GM20431 (cell line): ENCODE measurements around the gene TXNDC12.
"Not testable (repeated sequence)": the region's sequence is repeated elsewhere in the genome, so short reads cannot be mapped to it uniquely, and the experiment has no call there.

Source experiments
- in situ Hi-C: fragments of 300-500 bp; cut with MseI, MboI; formaldehyde crosslinking; loops from one replicate; pipeline ENCODE4 v1.15.0; 2020; ENCODE audit warnings: low sequenced_read_pairs; ENCODE audit not compliant: unreplicated experiment

The TXNDC12 gene

DNA sequence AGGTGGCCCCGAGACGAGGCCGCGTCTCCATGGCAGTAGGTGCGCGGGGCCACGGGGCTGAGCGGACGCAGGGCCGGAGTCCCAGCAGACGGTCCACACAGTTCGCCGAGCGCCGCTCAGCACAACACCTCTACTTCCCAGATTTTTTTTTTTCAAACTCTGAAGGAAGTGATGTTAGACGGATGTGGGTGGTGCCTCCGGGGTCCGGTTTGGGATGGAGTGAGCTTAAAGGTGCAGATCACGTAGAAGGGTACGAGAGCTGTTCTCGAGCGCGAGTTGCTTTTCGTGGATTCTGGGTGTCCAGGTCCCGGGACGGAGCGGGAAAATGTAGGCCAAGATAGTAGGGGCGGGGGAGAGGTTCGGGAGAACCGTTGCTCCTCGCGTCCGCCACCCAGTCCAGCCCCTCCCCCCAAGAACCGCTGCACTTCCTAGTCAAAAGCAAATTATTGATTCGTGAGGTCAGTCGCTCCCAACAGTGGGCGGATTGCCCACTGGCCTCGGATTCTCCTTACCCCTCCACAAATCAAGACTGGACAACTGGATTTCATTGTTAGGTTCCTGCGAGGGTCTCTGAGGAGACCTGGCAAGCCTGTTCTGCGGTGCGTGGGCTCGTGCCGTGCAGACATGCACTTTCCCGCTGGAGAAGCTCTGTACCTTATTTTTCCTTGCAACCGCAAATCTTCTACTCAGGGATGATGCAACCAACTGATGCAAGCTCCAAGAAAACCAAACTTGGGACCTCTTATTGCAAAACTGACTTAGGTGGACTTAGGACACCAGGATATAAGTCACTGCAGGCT, at the start of gene TXNDC12:
Gene TXNDC12, minus strand, starts transcription at position 126 of the 800 bp plus-strand sequence. Its CDS starts 95 bp downstream, at position 31.
- in situ Hi-C loops: no loop called here

DNA sequence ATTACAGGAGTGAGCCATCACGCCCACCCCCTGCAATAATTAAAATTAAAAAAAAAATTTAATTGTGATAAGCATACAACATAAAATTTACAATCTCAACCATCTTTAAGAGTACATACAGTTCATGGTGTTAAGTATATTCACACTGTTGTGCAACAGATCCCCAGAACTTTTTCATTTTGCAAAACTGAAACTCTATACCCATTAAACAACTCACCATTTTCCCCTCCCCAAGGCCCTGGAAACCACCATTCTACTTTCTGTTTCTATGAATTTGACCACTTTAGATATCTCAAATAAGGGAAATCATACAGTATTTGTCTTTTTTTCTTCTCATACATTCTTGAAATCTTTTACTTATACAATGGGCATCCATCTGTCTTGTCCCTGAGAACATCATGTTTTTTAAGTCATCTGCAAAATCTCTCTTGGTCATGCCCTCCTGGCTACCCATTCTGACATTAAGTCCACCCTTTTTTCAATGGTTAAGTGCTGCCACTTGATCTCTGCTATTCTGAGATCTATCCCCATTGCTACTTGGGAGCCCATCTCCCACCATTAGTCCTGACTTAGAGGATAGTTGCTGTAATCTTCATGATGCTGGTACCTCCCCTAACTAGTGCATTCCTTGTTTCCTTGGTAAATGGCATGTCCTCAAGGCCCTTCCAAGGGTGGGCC, 47.5 kb upstream of the TXNDC12 start:
- in situ Hi-C loops: no loop called here

DNA sequence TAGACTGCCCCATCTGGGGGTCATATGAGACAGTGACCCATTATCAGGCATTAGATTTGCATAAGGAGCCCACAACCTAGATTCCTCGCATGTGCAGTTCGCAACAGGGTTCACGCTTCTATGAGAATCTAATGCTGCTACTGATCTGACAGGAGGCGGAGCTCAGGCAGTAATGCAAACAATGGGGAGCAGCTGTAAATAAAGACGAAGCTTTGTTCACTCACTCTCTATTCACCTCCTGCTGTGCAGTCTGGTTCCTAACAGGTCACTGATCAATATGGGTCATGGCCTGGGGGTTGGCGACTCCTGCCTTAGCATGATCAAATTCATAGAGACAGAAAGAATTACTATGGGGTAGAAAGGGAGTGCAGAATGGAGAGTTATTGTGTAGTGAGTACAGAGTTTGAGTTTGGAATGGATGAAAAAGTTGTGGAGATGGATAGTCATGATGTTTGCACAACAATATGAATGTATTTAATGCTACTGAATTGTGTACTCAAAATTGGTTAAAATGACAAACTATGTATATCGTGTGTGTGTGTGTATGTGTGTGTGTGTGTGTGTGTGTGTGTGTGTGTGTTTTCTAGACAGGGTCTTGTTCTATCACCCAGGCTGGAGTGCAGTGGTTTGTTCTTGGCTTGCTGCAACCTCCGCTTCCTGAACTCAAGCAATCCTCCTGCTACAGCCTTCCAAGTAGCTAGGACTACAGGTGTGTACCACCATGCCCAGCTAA, 43.3 kb upstream of the TXNDC12 start:
- in situ Hi-C loops: no loop called here

DNA sequence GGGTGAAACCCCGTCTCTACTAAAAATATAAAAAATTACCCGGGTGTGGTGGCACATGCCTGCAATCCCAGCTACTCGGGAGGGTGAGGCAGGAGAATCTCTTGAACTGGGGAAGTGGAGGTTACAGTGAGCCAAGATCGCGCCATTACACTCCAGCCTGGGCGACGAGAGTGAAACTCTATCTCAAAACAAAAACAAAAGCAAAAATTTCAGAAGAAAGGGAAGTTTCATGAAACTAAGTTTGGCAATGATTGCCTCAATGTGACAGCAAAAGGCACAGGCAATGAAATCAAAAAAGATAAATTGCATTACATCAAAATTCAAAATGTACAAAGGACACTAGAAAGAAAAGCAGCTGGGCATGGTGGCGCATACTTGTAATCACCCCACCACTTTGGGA, 41.2 kb upstream of the TXNDC12 start:
- in situ Hi-C loops: no loop called here

DNA sequence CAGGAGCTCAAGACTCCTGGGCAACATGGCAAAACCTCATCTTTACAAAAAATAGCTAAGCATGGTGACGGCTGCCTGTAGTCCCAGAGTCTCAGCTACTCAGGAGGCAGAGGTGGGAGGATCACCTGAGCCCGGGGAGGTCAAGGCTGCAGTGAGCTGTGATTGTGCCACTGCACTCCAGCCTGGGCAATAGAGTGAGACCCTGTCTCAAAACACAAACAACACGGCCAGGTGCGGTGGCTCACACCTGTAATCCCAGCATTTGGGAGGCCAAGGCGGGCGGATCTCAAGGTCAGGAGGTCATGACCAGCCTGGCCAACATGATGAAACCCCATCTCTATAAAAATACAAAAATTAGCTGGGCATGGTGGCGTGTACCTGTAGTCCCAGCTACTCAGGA, 39.3 kb upstream of the TXNDC12 start:
- in situ Hi-C loops: not testable (repeated sequence)

DNA sequence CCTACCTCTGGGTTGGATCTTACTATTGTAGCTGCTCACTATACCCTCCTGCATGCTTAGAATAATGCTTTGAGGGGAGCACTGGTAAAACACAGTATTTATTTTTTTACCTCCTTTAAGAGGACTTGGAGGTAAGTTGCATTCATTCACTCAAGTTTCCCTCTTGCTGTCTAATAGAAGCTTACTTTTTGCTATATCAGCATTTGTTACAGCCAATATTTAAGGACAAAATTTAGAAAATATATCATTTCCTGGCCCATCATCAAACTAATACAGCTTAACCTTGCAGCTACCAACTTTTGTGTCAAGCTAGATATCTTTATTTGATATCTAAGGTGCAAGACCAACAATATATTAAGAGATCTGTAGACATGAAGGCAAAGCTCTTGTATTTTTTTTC, 32.9 kb upstream of the TXNDC12 start:
- in situ Hi-C loops: not testable (repeated sequence)

DNA sequence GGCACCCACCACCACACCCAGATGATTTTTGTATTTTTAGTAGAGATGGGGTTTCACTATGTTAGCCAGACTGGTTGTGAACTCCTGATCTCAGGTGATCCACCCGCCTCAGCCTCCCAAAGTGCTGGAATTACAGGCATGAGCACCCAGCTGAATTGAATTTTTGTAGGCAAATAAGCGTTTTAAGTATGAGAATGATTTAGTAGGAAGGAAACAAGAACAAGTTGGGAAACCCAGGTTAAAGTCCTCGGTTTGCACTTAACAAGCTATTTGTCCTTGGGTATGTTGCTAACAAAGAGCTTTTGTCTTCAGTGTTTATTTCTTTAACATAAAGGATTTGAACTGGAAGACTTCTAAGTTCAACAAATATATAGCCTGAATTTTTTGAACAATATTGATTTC, 25.0 kb upstream of the TXNDC12 start:
- in situ Hi-C loops: no loop called here

DNA sequence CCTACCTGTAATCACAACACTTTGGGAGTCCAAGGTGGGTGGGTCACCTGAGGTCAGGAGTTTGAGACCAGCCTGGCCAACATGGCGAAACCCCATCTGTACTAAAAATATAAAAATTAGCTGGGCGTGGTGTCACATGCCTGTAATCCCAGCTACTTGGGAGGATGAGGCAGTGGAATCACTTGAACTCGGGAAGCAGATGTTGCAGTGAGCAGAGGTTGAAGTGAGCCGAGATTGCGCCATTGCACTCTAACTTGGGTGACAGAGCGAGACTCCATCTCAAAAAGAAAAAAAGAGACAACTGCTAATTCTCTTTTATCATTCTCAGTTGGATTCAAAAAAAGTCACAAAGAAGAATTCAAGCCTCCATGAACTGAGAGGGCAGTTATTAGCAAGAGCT, 22.3 kb upstream of the TXNDC12 start:
- in situ Hi-C loops: not testable (repeated sequence)

DNA sequence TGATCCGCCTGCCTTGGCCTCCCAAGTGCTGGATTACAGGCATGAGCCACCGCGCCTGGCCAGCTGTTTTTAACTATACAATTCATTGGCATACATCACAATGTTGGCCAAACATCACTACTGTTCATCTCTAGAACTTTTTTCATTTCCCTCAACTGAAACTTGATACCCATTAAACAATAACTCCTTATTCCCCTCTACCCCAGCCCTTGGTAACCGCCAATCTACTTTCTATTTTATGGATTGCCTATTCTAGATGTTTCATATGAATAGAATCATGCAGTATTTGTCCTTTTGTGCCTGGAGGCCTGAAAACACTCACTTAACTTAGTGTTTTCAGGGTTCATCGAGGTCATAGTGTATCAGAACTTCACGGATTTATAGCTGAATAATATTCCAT, 17.3 kb upstream of the TXNDC12 start:
- in situ Hi-C loops: no loop called here

DNA sequence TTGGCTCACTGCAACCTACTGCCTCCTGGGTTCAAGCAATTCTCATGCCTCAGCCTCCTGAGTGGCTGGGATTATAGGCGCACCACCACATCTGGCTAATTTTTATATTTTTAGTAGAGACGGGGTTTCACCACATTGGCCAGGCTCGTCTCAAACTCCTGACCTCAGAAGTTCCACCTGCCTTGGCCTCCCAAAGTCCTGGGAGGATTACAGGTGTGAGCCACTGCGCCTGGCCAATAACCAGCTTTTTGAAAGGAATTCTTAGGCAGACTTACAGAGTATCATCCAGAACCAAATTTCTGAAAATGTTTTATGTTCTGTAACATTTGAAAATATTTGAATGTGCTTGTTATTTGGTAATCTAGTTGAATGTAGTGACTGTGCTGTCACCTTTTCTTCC, 15.7 kb upstream of the TXNDC12 start:
- in situ Hi-C loops: no loop called here

DNA sequence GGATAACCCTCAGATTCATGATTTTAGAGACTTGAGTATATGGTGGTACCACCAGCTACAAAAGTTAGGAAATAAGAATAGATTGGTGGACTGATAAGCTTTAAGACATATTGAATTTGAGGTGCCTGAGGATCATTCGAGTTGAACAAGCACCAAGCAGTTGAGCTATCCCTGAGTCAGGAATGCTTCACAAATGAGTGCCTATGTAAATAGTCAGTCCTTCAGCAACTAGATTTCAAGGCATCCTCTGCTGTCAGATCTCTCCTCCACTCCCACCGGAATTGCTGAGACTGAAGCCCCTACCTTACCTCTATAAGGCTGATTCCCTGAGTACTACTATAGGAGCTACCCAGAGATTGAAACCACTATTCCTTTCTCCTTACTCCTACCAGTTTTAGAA, 8.2 kb upstream of the TXNDC12 start:
- in situ Hi-C loops: no loop called here

DNA sequence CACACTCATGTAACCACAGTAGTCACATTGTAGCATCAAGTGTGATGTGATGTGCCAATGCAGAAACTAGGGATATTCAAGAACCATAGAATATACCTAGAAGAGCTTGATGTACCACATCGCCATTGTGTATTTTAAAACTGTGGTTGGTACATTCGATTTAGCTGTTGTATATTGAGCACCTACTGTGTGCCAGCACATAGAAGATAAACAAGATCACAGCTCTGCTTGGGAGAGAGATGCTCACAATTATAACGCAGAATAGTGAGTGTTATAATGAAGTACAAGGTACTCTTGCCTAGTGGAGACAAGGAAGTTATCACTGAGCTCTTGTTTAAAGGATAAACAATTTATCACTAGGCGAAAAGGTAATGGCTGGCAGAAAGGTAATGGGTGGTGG, 5.8 kb upstream of the TXNDC12 start:
- in situ Hi-C loops: no loop called here

DNA sequence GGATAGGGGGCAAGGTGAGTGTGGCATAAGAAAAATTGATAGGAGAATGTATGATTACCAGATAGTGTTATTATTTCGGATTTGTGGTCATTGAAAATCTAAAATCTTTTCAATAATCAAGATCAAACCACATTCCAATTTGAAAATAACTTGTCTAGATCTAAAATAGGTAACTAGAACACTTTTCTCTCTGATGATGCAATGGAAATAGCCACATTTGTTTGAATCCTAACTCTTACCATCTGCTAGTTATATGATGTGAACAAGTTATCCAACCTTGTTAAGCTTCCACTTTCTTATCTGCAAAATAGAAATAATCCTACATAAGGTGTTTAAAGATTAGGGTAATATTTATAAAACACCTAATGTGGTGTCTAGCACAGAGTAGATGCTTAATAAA, 4.9 kb upstream of the TXNDC12 start:
- in situ Hi-C loops: no loop called here

DNA sequence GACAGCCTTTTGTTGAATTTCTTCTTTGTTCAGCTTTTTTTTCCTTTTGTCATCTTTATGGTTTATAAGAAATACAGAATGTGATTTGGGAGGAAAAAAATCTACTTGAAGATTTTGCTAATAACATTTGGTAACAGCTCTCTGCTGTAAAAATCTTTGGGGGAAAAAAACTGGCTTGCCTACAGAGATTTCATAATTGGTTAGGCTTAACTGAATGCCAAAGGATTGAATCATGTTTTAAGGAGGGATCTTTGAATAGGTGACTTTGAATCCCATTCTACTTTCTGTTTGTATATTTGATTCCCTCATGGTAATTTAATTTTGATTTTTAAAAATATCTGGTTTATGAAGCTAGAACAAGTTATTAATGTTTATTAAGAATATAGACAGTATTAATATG, 4.3 kb upstream of the TXNDC12 start:
- in situ Hi-C loops: no loop called here

DNA sequence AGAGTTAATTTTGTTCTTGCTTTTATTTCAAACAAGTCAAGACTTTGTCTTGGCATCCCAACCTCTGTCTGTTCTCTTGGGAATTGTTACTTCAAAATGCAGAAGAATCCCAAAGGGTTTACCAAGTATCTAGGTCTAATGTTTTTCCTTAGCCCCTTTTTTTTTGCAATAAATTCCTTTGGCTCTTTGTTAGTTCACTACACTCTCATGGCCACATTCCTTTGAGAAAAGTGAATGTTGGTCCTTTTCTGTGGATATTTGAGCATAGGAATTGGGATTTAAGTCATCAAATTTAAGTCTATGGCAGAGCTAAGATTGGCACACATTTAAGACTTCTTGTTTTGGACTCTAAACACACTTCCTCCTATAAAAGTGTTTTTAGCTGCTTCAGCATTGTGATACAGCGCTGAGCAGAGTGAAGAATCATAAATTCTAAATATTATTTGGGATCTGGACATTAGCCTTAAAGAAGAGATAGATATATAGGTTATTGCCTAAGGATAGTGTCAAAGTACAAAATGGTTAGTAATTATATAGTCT, 3.0 kb upstream of the TXNDC12 start:
- in situ Hi-C loops: no loop called here

DNA sequence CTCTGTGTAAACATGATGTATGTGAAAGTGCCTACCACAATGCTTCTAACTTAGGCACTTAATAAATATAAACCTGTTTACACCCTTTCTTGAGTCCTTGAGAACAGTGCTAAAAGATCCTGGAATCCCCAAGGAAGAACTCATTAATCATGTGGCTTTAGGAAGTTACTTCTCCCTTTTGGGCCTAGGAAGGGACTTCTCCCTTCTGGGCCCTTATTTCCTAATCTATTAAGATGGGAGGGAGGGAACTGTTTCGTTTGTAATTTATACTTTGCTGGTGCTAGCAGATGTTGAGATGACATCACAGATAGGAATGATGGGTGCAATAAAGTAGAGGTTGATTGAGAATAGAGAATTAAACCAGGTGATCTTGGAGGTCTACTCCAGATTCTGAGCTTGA, 2.3 kb upstream of the TXNDC12 start:
- in situ Hi-C loops: no loop called here

DNA sequence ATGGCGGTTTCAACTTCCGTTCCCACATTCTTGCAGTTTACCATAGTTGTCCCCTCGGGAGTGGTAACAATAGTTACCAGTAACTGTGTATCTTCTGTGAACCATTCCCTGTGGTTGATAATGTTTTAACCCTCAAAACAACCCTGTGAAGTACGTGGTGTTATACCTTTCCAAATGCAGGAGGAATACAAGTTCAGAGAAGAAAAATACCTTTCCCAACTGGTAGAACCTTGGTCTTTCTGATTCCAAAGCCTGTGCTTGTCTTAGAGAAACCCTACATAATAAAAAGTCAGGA, 1.9 kb upstream of the TXNDC12 start:
- in situ Hi-C loops: no loop called here

DNA sequence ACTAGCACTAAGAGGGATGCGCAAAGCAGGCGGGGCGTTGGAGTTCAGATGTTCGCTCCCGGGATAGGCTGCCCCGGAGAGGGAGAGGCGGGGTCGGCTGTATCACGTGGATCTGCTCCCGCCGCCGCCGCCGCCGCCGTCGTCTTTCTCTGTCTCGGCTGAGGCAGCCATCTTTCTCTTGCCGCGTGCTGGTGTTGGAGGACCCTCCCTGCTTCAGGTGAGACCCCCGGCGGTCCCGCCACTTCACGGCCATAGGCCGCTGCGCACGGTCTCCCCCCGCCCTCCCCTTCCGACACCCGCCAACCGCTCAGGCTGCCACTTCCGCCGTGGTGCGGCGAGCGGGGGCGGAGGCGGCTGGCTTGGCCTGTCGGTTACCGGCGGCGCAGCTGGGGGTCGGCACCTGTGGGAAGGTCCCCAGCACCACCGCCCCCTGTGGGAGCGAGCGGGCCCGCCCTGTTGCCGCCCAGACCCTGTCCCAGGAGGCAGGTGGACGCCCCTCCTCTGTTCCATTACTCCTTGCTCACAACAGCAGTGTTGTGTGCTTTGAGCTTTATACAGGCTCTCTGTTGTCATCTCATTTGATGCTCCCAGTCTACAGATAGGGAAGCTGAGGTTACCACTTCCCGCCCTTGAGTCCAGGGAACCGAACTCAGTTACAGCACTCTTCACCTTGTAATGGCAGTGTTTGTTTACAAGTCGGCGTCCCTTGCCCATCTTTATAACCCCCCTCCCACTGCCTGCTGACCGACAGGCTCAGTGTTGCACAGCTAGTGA, 1.4 kb upstream of the TXNDC12 start, which contains the start of gene BTF3L4:
Gene BTF3L4, plus strand, starts transcription at position 133 of the 774 bp plus-strand sequence. CDS start 3,553 bp downstream, outside the sequence.
- in situ Hi-C loops: no loop called here

DNA sequence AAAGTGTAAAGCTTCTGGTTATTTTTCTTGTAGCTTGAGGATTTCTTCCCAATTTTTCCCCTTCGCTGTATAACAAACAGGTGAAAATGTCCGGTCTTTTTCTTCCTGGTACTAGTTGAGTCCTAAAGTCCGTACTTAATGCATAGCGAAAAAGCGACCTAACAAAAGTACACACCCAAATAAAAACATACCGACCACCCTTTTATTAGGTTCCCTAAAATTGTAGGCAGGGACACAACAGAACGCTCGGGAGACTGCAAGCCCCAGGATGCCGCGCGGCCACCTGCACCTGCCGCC, 823 bp upstream of the TXNDC12 start:
- in situ Hi-C loops: no loop called here

DNA sequence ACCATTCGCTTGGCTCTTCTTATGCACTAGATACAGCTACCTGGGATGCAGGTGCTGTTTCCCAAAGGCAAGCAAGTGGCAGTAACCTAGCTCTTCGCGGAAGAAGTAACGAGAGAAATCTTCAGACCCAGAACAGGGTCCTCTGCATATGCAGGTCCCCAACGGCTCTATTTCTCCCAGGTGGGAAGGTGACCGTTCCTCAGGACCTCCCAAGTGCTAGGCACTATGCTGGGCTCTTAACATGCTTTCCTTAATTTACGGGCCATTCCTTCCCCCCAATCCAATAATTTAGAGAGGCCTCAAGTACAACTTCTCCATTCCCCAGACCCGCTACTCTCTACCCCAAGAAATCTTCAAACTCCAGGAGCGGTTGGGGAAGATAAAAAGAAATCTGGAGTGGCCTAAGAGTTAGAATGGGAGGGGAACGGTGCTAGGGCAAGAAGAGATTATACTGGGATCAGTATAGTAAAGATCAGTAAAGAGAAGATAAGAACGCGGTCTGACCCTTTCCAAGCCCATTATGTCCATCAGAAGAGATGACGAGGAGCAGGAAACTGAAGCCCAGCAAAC, 410 bp downstream of the TXNDC12 start:
- in situ Hi-C loops: no loop called here
